HepG2 (cell line): ENCODE data around the gene ANKRD11. TPM values are rescaled to one million over a fixed set of nuclear protein-coding genes. Genes with fewer than 3 reads are reported as not detected.

Source experiments
- BRCA1 ChIP-seq: sonication (generic); formaldehyde crosslinking; IDR thresholded peaks from 2 replicates; pipeline ENCODE4 v1.4.0; 2020; ENCODE audit warnings: missing genetic modification reagents
- HMGXB3 ChIP-seq: sonication (generic); formaldehyde crosslinking; IDR thresholded peaks from 2 replicates; pipeline ENCODE4 v1.4.0; 2020; ENCODE audit warnings: missing genetic modification reagents, borderline replicate concordance
- KLF11 ChIP-seq: IDR thresholded peaks from 2 replicates; pipeline ENCODE4 v1.6.1; 2016; ENCODE audit warnings: missing compliant biosample characterization
- MLLT10 ChIP-seq: sonication (generic); formaldehyde crosslinking; IDR thresholded peaks from 2 replicates; pipeline ENCODE4 v1.4.0; 2020; ENCODE audit warnings: missing genetic modification reagents
- MTF2 ChIP-seq: sonication (generic); formaldehyde crosslinking; IDR thresholded peaks from 2 replicates; pipeline ENCODE4 v1.5.0; 2020; ENCODE audit warnings: missing genetic modification reagents, borderline replicate concordance
- NR1H2 ChIP-seq: sonication (generic); formaldehyde crosslinking; IDR thresholded peaks from 2 replicates; pipeline ENCODE4 v1.8.1; 2022; ENCODE audit warnings: low read depth, missing genetic modification reagents, borderline replicate concordance
- PAWR ChIP-seq: sonication (generic); formaldehyde crosslinking; IDR thresholded peaks from 2 replicates; pipeline ENCODE4 v1.4.0; 2020; ENCODE audit warnings: missing genetic modification reagents, mild to moderate bottlenecking, borderline replicate concordance
- RXRB ChIP-seq: IDR thresholded peaks from 2 replicates; pipeline ENCODE4 v1.6.1; 2016; ENCODE audit warnings: borderline replicate concordance, missing genetic modification reagents, missing compliant biosample characterization
- SAFB2 ChIP-seq: sonication (generic); formaldehyde crosslinking; IDR thresholded peaks from 2 replicates; pipeline ENCODE4 v1.5.1; 2020; ENCODE audit warnings: missing genetic modification reagents, low read depth, mild to moderate bottlenecking, borderline replicate concordance
- SRF ChIP-seq: IDR thresholded peaks from 2 replicates; pipeline ENCODE4 v1.6.1; 2011; ENCODE audit warnings: mild to moderate bottlenecking, low read depth, low read length, moderate library complexity
- ZBTB44 ChIP-seq: sonication (generic); formaldehyde crosslinking; IDR thresholded peaks from 2 replicates; pipeline ENCODE4 v1.4.0; 2020; ENCODE audit warnings: missing genetic modification reagents
- ZFP37 ChIP-seq: sonication (generic); formaldehyde crosslinking; IDR thresholded peaks from 2 replicates; pipeline ENCODE4 v1.4.0; 2020; ENCODE audit warnings: missing genetic modification reagents, borderline replicate concordance
- ZNF326 ChIP-seq: sonication (generic); formaldehyde crosslinking; IDR thresholded peaks from 2 replicates; pipeline ENCODE4 v1.4.0; 2020; ENCODE audit warnings: missing genetic modification reagents, borderline replicate concordance
- ZNF687 ChIP-seq: sonication (generic); formaldehyde crosslinking; IDR thresholded peaks from 2 replicates; pipeline ENCODE4 v1.5.1; 2020; ENCODE audit warnings: mild to moderate bottlenecking, missing genetic modification reagents, moderate library complexity
- ZNF747 ChIP-seq: sonication (generic); formaldehyde crosslinking; IDR thresholded peaks from 2 replicates; pipeline ENCODE4 v1.8.1; 2023; ENCODE audit warnings: missing genetic modification reagents, mild to moderate bottlenecking, borderline replicate concordance
- ZNF883 ChIP-seq: sonication (generic); formaldehyde crosslinking; IDR thresholded peaks from 2 replicates; pipeline ENCODE4 v1.5.1; 2020; ENCODE audit warnings: mild to moderate bottlenecking, missing genetic modification reagents; ENCODE audit errors: not compliant biosample characterization
- polyA plus RNA-seq, 8 experiments: library from polyadenylated mRNA; depleted of rRNA in 3 of 8; stranded (reverse) in 7 of 8; unstranded in 1 of 8; fragments of >200 nt; fragmentation: Illumina TruSeq in 4 of 8; extraction: Trizol in 4 of 8; gene quantifications; 2 replicates each; pipeline versions ENCODE4 v1.2.1 to v1.2.3, GENCODE V29; 2011 to 2016; ENCODE audit warnings: low read depth in 4 of 8, missing spikeins in 1 of 8, mixed read lengths in 1 of 8; ENCODE audit not compliant: insufficient read depth in 1 of 8
- total RNA-seq, 5 experiments: library from RNA; depleted of rRNA; stranded (reverse); fragments of >200 nt; fragmentation: Illumina TruSeq; extraction: Trizol; gene quantifications; 2 replicates each; pipeline ENCODE4 v1.2.3, GENCODE V29; 2016; ENCODE audit warnings: low read depth in 1 of 5

Gene ANKRD11
- total and polyA plus RNA-seq, 2 of the 13 experiments (the other 11 are each of a cell fraction or from before 2014, with no cell fraction given): 21.4 to 38.4 TPM

GRCh38 chr16:89322321-89323119 lies 167.8 kb downstream of the ANKRD11 start (continued):
- TF ChIP-seq ZNF687 (CRISPR knock-in tag) (peak; percentile 72), ZNF326 (0 out of 2 replicates have a peak, but pooled peaks have one; percentile 25), SAFB2 (CRISPR knock-in tag) (no peak), KLF11 (no peak), ZNF747 (CRISPR knock-in tag) (no peak), BRCA1 (CRISPR knock-in tag) (no peak), SRF (no peak), PAWR (no peak), HMGXB3 (CRISPR knock-in tag) (no peak), ZFP37 (CRISPR knock-in tag) (no peak), NR1H2 (no peak), MTF2 (CRISPR knock-in tag) (no peak), MLLT10 (CRISPR knock-in tag) (no peak), ZNF883 (CRISPR knock-in tag) (no peak), RXRB (CRISPR knock-in tag) (peak; percentile 22; the same call in 1 of the 2 replicates), ZBTB44 (CRISPR knock-in tag) (no peak)
